Adrenal gland (tissue), 5 donors: ENCODE measurements around the gene NOSTRIN.

Experiments used
- CTCF ChIP-seq, 6 experiments: fragments of 450-650 bp in 4 of 6; fragments of 200-600 bp in 2 of 6; sonication (generic) in 1 of 6; IDR thresholded peaks; 1 replicate in 5 of 6; 2 replicates in 1 of 6; pipeline versions ENCODE4 v1.5.1 to v1.8.0; 2016 to 2021; ENCODE audit warnings: antibody characterized with exemption in 6 of 6, mild to moderate bottlenecking in 2 of 6, moderate library complexity in 1 of 6
- POLR2A ChIP-seq, 2 donors: fragments of 450-650 bp; IDR thresholded peaks; one replicate each; pipeline ENCODE4 v1.6.1; 2017; ENCODE audit warnings: antibody characterized with exemption in 2 of 2, mild to moderate bottlenecking in 2 of 2, moderate library complexity in 1 of 2
- donor health status: DM: no; HTN: no; CAD: no.

DNA sequence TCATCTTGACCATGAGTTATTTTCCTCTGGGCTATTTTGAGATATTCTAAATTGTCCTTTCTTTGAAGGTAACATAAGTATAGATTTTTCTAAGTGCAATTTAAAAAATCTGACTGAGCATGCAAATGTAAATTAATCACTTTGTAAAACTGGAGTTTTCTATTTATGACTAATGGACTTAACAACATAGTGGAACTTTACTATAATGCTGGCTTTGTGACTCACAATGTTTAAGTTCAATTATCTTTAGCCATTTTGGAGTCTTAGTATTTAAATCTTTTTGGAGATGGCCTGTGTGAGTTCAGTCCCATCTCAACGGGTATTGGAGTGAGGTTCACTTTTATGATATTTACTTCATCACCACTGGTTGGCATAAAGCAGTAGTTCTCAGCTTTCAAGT, 35.2 kb upstream of the NOSTRIN start:
- TF ChIP-seq CTCF (IDR thresholded peaks at IDR 0.05) (no peak), POLR2A (IDR thresholded peaks at IDR 0.05) (no peak)
